Frontal cortex (tissue), 4 donors: ENCODE results near the gene TREM1. TPM values are rescaled to one million over a fixed set of nuclear protein-coding genes. Genes with fewer than 3 reads are reported as not detected.

ENCODE experiments used
- DNase-seq, 2 donors: peaks; one replicate each; pipeline ENCODE4 v3.0.0; 2012; ENCODE audit warnings: low spot score in 2 of 2
- FAIRE-seq: peaks from 2 replicates; lab custom pipeline; 2012; peaks lifted over from hg19 to GRCh38; lab: Jason Lieb, UNC
- small RNA-seq: library from RNA; depleted of rRNA; stranded (forward); fragments of <200 nt; gene quantifications from one replicate; pipeline ENCODE3, GENCODE V24; 2014
- total RNA-seq: library from RNA; depleted of rRNA; stranded (reverse); fragments of >200 nt; gene quantifications from one replicate; pipeline ENCODE4 v1.2.3, GENCODE V29; 2014
- donor health status: control.
- donor health status: control.
- donor health status: control.

The TREM1 gene
- total RNA-seq, 1 donor from 2014 or later = not detected

DNA sequence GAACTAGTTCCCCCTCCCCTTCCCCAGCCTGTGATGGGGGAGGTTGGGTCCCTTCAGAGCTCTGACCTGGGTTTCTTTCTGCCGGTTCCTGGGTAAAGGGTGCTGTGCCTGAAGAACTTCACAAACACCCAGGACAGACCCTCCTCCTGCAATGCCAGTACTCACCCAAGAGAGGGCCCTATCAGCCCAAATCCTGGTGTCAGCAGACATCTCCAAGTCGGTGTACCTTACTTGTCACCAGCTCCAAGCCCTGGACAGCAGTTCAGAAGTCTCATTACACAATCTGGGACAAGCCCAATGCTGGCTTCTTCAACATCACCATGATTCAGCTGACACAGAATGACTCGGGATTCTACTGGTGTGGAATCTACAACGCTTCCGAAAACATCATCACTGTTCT is 57.9 kb downstream of the TREM1 start:
- FAIRE-seq (no peak), DNase-seq (no peak)

DNA sequence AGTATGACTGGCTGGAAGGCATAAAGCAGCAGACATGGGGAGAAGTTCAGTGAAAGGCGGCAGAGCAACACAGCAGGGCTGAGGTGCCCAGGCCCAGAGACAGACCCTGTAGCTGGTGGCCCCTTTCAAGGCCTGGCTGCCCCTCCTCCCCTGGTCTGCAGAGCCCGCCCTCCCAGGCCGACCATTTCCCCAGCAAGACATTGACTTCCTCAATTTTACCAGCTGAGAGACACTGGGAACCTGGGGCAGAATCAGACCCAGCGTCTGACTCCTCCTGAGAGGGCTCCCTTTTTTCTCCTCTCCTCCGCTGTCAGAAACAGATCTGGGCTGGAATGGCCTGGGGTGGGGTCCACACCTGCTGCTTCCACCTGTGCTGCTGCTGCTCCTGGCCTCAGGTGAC is 58.4 kb downstream of the TREM1 start, which contains the start of gene TREML4:
Gene TREML4, plus strand, starts transcription at position 254 of the 400 bp plus-strand sequence. Its CDS starts 79 bp downstream, at position 333.
- FAIRE-seq (no peak), DNase-seq (no peak)

DNA sequence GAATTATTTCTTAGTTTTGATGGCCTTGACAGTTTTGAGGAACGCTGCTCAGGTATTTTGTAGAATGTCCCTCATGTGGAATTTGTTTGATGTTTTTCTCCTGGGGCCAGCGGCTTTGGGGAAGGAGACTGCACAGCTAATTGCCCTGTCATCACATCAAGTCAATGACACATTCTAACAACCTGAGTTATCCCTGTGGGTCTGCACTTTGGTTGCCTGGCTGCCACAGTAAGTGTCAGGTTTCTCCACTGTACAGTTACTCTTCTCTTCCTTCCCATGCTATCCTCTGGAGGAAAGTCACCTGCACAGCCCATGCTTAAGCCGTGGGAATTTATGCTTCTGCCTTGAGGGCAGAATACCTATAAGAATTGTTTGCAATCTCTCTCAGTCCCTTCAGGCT is 59.7 kb downstream of the TREM1 start:
- FAIRE-seq (no peak), DNase-seq (no peak)

DNA sequence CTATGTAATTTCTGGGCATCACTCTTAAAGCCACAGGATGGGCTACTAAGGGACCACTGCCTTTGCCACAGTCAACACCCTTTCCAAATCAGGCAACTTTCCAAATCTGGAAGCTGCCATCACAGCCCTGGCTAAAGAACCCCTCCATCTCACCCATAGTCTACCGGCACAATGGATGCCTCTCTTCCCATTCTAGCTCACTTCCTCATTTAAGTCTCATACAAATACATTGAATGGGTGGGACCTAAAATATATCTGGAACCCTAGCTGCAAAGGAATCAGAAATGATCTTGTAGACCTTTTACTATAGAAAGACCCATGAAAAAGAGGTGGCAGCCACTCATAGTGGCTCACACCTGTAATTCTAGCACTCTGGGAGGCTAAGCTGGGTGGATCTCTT is 61.7 kb downstream of the TREM1 start:
- DNase-seq (no peak), FAIRE-seq (no peak)

Small RNA genes lying within 50 kb of the gene (small RNA-seq; reads per million reads assigned to genes)
- gene AL391903.2 (not detected), gene AL391903.3 (not detected), gene RNA5SP207 (0.08 reads per million), gene RNU6-643P (not detected)

Other genes with a start within 250 kb of the TREM1 start
- gene UNC5CL, start 247.5 kb downstream of the TREM1 start, total RNA-seq = under 0.01 TPM
- gene TSPO2, start 244.2 kb downstream of the TREM1 start, total RNA-seq = 0.82 TPM
- not detected for gene APOBEC2, start 233.5 kb downstream of the TREM1 start, total RNA-seq
- gene OARD1, start 214.3 kb downstream of the TREM1 start, total RNA-seq = 6.9 TPM
- 34.6 TPM for gene NFYA, start 213.7 kb downstream of the TREM1 start, total RNA-seq
- 0.41 TPM for gene TREML1, start 132.3 kb downstream of the TREM1 start, total RNA-seq
- gene TREM2, start 123.6 kb downstream of the TREM1 start, total RNA-seq = 4.9 TPM
- gene TREML2, start 85.5 kb downstream of the TREM1 start, total RNA-seq = under 0.01 TPM
- not detected for gene TREML4, start 58.3 kb downstream of the TREM1 start, total RNA-seq
- not detected for gene NCR2, start 48.9 kb upstream of the TREM1 start, total RNA-seq